DMS153 (cell line): ENCODE data around the gene ARHGAP27.
"Not testable (repeated sequence)": the region's sequence is repeated elsewhere in the genome, so short reads cannot be mapped to it uniquely, and the experiment has no call there.

Source experiments
- DNase-seq: peaks from one replicate; lab custom pipeline; 2025; lab: John Stamatoyannopoulos, UW

Gene ARHGAP27

DNA sequence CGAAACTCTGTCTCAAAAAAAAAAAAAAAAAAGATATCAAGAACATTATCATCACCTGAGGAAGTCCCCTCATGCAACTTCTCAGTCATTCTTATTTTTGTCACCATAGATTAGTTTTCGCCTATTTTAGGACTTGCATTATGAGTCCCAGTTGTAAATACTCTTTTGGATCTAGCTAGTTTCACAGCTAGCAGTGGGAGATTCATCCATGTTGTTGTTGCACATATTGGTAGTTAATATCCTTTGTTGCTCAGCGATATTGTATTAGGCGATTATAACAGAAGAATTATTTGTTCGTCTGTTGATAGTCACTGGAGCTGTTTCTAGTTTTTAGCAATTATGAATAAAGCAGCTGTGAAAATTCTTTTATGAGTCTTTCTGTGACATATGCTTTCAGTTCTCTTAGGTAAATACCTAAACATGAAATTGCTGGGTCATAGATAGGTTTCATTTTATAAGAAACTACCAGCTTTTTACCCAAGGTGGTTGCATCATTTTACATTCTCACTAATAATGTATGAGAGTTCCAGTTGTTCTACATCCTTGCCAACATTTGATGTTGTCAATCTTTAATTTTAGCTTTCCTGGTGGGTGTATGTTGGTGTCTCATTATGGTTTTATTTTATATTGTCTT is 75.2 kb downstream of the ARHGAP27 start:
- no peak for DNase-seq

DNA sequence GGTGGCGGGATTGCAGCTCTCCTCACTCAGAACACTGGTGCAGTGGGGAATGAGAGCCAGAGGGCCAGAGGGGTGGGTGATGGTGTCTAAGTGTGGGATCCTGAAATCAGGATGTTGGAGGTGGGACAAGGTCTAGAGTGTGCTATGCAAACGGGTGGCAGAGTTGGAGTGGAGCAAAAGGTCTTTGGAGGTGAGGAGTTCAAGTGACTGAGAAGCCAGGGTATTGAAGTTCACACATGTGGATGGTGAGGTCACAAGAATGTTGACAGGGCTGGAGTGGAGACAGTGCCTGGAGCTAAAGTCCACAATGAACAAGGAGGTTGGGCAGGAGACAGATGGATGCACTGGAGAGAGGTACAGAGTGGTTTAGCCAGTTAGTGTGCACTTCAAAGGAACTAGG is 77.6 kb downstream of the ARHGAP27 start:
- DNase-seq: no peak

DNA sequence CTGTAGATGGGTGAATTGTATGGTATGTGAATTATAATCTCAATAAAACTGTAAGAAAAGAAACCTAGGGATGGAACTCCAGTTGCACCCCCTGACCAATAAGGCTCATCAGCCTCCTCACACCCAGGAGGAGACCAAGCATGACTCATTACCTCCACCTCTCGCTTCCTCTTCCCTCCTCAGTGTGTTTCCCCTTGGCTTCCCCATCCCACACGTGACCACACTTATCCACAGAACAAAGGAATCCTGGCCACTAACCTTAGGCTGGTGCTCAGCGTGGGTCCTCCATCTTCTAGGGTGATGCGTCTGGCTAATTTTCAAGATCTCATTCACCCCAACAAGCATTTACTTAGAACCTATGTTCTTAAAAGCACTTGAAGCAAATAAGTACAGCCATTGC is 79.6 kb downstream of the ARHGAP27 start:
- DNase-seq: no peak

DNA sequence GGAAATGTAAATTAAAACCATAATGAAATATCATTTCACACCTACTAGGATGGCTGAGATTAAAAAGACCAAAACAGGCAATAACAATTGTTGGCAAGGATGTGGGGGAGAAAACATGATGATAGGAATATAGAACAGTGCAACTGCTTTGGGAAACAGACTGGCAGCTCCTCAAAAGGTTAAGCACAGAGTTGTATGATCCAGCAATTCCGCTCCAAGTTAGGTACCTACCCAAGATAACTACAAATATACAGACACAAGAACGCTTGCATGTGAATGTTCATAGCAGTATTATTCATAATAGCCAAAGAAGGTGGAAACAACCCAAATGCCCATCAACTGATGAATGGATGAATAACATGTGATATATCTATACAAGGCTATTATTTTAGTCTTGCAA is 80.8 kb downstream of the ARHGAP27 start:
- DNase-seq: no peak

DNA sequence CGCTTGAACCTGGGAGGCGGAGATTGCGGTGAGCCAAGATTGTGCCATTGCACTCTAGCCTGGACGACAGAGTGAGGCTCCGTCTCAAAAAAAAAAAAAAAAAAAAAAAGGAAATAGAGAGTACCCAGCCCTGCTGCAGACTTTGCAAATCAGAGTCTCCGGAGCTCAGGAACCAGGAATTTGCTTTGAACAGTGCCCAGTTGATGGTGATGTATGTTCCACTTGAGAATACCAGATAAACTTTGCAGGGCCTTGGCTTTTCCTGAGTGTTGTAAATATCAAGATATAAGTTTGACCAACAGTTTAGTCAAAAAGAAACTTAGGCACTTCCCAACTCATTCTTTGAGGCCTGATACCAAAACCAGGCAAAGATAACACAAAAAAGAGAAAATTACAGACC is 85.2 kb downstream of the ARHGAP27 start:
- no peak for DNase-seq

DNA sequence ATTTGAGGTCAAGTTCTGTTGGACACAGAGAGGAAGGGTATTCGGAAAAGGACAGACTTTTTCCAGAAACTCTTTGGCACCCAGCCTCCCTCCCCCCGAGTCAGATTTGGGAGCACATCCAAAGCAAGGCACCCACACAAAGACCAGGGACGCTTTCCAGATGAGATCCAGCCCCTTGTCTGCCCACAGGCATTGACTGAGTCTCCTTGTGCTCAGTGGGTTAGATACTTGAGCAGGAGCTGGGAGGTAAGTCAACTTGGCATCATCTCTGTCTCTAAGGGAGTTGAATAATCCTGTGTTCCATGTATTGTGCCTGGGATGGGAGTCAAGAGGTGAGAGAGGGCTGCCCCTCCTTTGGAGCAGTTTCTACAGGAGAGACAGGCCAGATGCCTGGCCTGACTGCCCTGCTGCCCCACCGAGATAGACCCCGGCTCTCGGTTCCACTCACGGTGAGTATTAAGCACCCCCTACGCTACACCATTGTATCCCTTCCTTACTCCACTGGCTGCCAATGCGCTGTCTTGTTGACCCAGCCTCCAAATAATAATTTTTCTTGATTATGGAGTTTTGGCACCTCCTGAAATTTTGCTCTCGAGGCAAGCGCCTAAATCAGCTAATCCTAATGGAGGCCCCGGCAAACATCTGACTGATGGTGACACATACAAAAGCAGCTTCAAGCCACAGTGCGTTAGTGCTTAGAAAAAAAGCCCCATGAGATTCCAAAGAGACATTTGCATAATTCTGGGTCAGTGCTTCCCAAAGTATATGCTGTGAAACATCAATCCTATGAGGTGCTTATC is 86.3 kb downstream of the ARHGAP27 start:
- no peak for DNase-seq

DNA sequence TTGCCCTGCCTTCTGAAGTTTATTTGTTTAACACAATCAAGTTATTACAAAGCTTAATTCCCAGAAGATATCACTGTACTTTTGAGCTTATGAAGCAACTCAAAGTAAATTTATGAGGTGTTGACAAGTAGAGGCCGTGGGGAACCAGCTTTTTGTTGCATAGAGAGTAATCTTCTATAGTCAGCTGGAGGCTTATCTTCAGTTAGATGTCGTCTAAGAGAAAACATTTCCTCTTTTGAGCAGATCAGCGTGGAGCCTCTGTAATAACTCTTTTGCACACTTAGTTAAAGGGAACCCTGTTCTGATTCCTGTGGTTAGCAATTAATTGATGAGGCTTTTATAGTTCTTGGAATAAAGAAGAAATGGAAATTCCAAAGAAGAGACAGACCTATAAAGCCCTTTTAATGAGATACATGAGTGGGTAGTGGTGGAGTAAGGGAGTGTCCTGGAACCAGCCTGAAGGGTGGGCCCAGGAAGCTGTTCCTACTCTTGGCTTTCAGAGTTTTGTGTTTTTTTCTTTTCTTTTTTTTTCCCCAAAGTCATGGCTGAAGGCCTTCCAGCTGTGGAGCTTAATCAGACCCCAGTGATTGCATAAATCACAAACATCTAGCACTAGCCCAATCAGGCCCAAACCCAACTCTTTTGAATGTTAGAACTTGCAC is 87.0 kb downstream of the ARHGAP27 start:
- DNase-seq: no peak

DNA sequence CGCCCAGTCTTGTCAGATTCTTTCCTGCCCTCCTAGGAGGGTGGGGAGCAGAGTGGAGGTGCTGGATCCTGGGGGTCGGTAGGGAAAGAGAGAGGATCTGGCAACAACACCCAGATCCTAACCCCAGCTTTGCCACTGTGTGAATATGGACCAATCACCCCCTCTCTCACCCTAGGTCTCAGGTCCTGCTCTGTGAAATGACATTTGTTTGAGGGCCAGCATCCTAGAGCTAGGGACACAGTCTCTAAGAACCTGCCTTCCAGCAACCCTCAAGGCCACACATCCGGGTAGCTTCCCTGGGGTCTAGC is 87.5 kb downstream of the ARHGAP27 start:
- no peak for DNase-seq

DNA sequence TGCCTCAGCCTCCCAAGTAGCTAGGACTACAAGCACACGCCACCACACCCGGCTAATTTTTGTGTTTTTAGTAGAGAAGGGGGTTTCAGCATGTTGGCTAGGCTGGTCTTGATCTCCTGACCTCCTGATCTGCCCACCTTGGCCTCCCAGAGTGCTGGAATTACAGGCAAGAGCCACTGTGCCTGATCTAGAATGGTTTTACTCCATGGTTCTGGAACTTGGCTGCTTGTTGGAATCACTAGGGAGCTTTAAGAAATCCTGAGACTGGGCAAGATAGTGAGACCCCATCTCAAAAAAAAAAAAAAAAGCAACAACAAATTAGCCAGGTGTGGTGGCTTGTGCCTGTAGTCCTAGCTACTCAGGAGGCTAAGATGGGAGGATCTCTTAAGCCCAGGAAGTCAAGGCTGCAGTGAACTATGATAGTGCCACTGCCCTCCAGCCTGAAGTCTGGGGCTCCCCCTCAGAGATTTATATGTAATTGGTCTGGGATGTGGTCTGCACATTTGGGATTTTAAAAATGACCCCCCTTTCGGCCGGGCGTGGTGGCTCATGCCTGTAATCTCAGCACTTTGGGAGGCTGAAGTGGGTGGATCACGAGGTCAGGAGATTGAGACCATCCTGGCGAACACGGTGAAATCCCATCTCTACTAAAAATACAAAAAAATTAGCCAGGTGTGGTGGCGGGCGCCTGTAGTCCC is 88.6 kb downstream of the ARHGAP27 start:
- not testable (repeated sequence) for DNase-seq
